Stimulated activated CD8-positive, alpha-beta memory T cell treated with anti-CD3 and anti-CD28 coated beads, Interleukin-4, amount 100 ng/mL, for 1 hour (primary cell): ENCODE data around the gene SORCS3.

Source experiments
- DNase-seq, 2 donors: peaks; one replicate each; pipeline ENCODE4 v3.0.0-alpha.2; 2020; ENCODE audit warnings: low read depth in 2 of 2, low spot score in 1 of 2

The SORCS3 gene

GRCh38 chr10:105075031-105075430 is 433.9 kb downstream of the SORCS3 start:
- no peak for DNase-seq

- DNase-seq = no peak
These were observed 444.9 kb downstream of the SORCS3 start for GRCh38 chr10:105085980-105086379.

- no peak for DNase-seq
These were observed 453.0 kb downstream of the SORCS3 start for GRCh38 chr10:105094048-105094447.

GRCh38 chr10:105096316-105096715 is 455.2 kb downstream of the SORCS3 start:
- no peak for DNase-seq

- DNase-seq = no peak
These were observed 461.9 kb downstream of the SORCS3 start for GRCh38 chr10:105102977-105103376.

GRCh38 chr10:105104297-105104696 is 463.2 kb downstream of the SORCS3 start:
- no peak for DNase-seq

- no peak for DNase-seq
These were observed 468.1 kb downstream of the SORCS3 start for GRCh38 chr10:105109164-105109563.

- DNase-seq = no peak
These were observed 471.8 kb downstream of the SORCS3 start for GRCh38 chr10:105112862-105113261.

- DNase-seq = no peak
These were observed 472.6 kb downstream of the SORCS3 start for GRCh38 chr10:105113666-105114065.

GRCh38 chr10:105121743-105122142 is 480.7 kb downstream of the SORCS3 start:
- no peak for DNase-seq

GRCh38 chr10:105128111-105128510 is 487.0 kb downstream of the SORCS3 start:
- DNase-seq = no peak

- no peak for DNase-seq
These were observed 497.3 kb downstream of the SORCS3 start for GRCh38 chr10:105138358-105138757.

GRCh38 chr10:105139363-105139896 is 498.3 kb downstream of the SORCS3 start:
- no peak for DNase-seq

GRCh38 chr10:105140600-105140999 is 499.5 kb downstream of the SORCS3 start:
- DNase-seq = no peak

- DNase-seq = no peak
These were observed 504.6 kb downstream of the SORCS3 start for GRCh38 chr10:105145711-105146110.

GRCh38 chr10:105146436-105146835 is 505.3 kb downstream of the SORCS3 start:
- DNase-seq = no peak

- DNase-seq = no peak
These were observed 507.4 kb downstream of the SORCS3 start for GRCh38 chr10:105148456-105148855.

- no peak for DNase-seq
These were observed 507.8 kb downstream of the SORCS3 start for GRCh38 chr10:105148921-105149320.

GRCh38 chr10:105149371-105149891 is 508.3 kb downstream of the SORCS3 start:
- DNase-seq = no peak

GRCh38 chr10:105150259-105150880 is 509.3 kb downstream of the SORCS3 start:
- no peak for DNase-seq

- no peak for DNase-seq
These were observed 513.6 kb downstream of the SORCS3 start for GRCh38 chr10:105154736-105155135.

GRCh38 chr10:105159268-105159667 is 518.2 kb downstream of the SORCS3 start:
- DNase-seq = no peak

- DNase-seq = no peak
These were observed 520.1 kb downstream of the SORCS3 start for GRCh38 chr10:105161149-105161548.
